ENCODE measurements around the gene EVI2A.
"Not testable (repeated sequence)": the region's sequence is repeated elsewhere in the genome, so short reads cannot be mapped to it uniquely, and the experiment has no call there.

Gene EVI2A

GRCh38 chr17:31311526-31311925 is 9.9 kb downstream of the EVI2A start:
- peak; percentile 31 for DNase-seq

- DNase-seq, result peak; percentile 37
These were observed 10.5 kb downstream of the EVI2A start for GRCh38 chr17:31310886-31311285.

GRCh38 chr17:31310260-31310659 is 11.2 kb downstream of the EVI2A start:
- peak; percentile 53 for DNase-seq

GRCh38 chr17:31309556-31309955 is 11.9 kb downstream of the EVI2A start:
- peak; percentile 28 for DNase-seq

- DNase-seq, result peak; percentile 42
These were observed 12.8 kb downstream of the EVI2A start for GRCh38 chr17:31308372-31309334.

- DNase-seq, result no peak
These were observed 13.8 kb downstream of the EVI2A start for GRCh38 chr17:31307640-31308039.

- no peak for DNase-seq
These were observed 21.8 kb downstream of the EVI2A start for GRCh38 chr17:31299624-31300023.

GRCh38 chr17:31297090-31297489 is 24.3 kb downstream of the EVI2A start, which contains the start of gene OMG:
Gene OMG, minus strand, starts transcription at chr17:31297239. Its CDS starts 908 bp downstream, at chr17:31296331.
- no peak for DNase-seq

GRCh38 chr17:31296142-31296541 is 25.3 kb downstream of the EVI2A start:
- DNase-seq, result no peak

GRCh38 chr17:31295489-31295871 is 25.9 kb downstream of the EVI2A start:
- DNase-seq, result no peak

GRCh38 chr17:31294820-31295488 is 26.5 kb downstream of the EVI2A start:
- no peak for DNase-seq

GRCh38 chr17:31294231-31294630 is 27.2 kb downstream of the EVI2A start:
- DNase-seq, result no peak

- DNase-seq, result no peak
These were observed 27.8 kb downstream of the EVI2A start for GRCh38 chr17:31293581-31293980.

GRCh38 chr17:31291820-31292219 is 29.6 kb downstream of the EVI2A start:
- no peak for DNase-seq

GRCh38 chr17:31289790-31290189 is 31.6 kb downstream of the EVI2A start:
- no peak for DNase-seq

- DNase-seq, result not testable (repeated sequence)
These were observed 33.5 kb downstream of the EVI2A start for GRCh38 chr17:31287932-31288331.

GRCh38 chr17:31286587-31286986 is 34.8 kb downstream of the EVI2A start:
- DNase-seq, result no peak

- DNase-seq, result no peak
These were observed 37.6 kb downstream of the EVI2A start for GRCh38 chr17:31283841-31284240.

- no peak for DNase-seq
These were observed 40.4 kb downstream of the EVI2A start for GRCh38 chr17:31281061-31281460.

GRCh38 chr17:31279401-31279800 is 42.0 kb downstream of the EVI2A start:
- DNase-seq, result no peak

- no peak for DNase-seq
These were observed 46.3 kb downstream of the EVI2A start for GRCh38 chr17:31275116-31275515.

GRCh38 chr17:31274252-31274651 is 47.2 kb downstream of the EVI2A start:
- DNase-seq, result no peak

GRCh38 chr17:31273516-31273915 is 47.9 kb downstream of the EVI2A start:
- no peak for DNase-seq

- no peak for DNase-seq
These were observed 48.6 kb downstream of the EVI2A start for GRCh38 chr17:31272803-31273202.
